IMR-90 (cell line): ENCODE data around the gene CXCL13. TPM values are rescaled to one million over a fixed set of nuclear protein-coding genes. Genes with fewer than 3 reads are reported as not detected.

Experiments
- ATAC-seq: fragments of 200-7000 bp; cut with Tn5 transposase; 2 replicates; pipeline ENCODE4 v1.9.1; 2020; ENCODE audit warnings: low read depth, mild to moderate bottlenecking, moderate library complexity
- BruUV-seq: library from RNA; stranded (reverse); fragments of 400-500 nt; replicated peaks from 2 replicates; lab custom pipeline; 2021; lab: Mats Ljungman, UMichigan
- CTCF ChIA-PET: fragments of 300-600 bp; formaldehyde crosslinking; extraction: SDS; loops from one replicate; lab custom pipeline; 2021; ENCODE audit warnings: antibody characterized with exemption; lab: Yijun Ruan, JAX
- POLR2A ChIA-PET: fragments of 300-600 bp; sonication (Branson Sonifier 250); formaldehyde crosslinking; loops from one replicate; lab custom pipeline; 2022; ENCODE audit warnings: antibody characterized with exemption; ENCODE audit not compliant: unreplicated experiment; lab: Charles Lee
- DNase-seq: peaks from one replicate; pipeline ENCODE4 v3.0.0; 2013
- H2AFZ ChIP-seq: replicated peaks from 2 replicates; pipeline ENCODE3; 2013; ENCODE audit warnings: low read length, mild to moderate bottlenecking; ENCODE audit not compliant: poor library complexity
- H2AK5ac ChIP-seq: 2 replicates; pipeline ENCODE4 v1.6.1; 2013; ENCODE audit warnings: low read depth, low read length, inconsistent platforms
- H2AK9ac ChIP-seq: replicated peaks from 2 replicates; pipeline ENCODE3; 2013; ENCODE audit warnings: mild to moderate bottlenecking, low read depth, low read length, moderate library complexity; ENCODE audit not compliant: poor library complexity
- H2BK120ac ChIP-seq: 2 replicates; pipeline ENCODE4 v1.6.1; 2013; ENCODE audit warnings: low read depth, low read length, inconsistent platforms
- H2BK15ac ChIP-seq: 3 replicates; pipeline ENCODE4 v1.6.1; 2013; ENCODE audit warnings: low read depth, low read length, inconsistent platforms
- H2BK20ac ChIP-seq: 2 replicates; pipeline ENCODE4 v1.6.1; 2013; ENCODE audit warnings: low read depth, mild to moderate bottlenecking, inconsistent platforms, low read length, moderate library complexity
- H2BK5ac ChIP-seq: 2 replicates; pipeline ENCODE4 v1.6.1; 2013; ENCODE audit warnings: mild to moderate bottlenecking, low read depth, low read length, inconsistent platforms; ENCODE audit not compliant: poor library complexity, severe bottlenecking
- H3K14ac ChIP-seq: replicated peaks from 2 replicates; pipeline ENCODE4 v1.6.1; 2013; ENCODE audit warnings: low read depth, low read length, inconsistent platforms
- H3K18ac ChIP-seq: 2 replicates; pipeline ENCODE4 v1.6.1; 2013; ENCODE audit warnings: low read depth, low read length, control low read depth
- H3K23ac ChIP-seq: 2 replicates; pipeline ENCODE4 v1.6.1; 2013; ENCODE audit warnings: low read depth, low read length, inconsistent platforms
- H3K27ac ChIP-seq: 2 replicates; pipeline ENCODE4 v1.5.1; 2013; ENCODE audit warnings: mild to moderate bottlenecking, control low read depth, low read length; ENCODE audit not compliant: insufficient read depth
- H3K27me3 ChIP-seq: 2 replicates; pipeline ENCODE4 v1.6.1; 2013; ENCODE audit warnings: low read length; ENCODE audit not compliant: control insufficient read depth, insufficient read depth
- H3K36me3 ChIP-seq: 2 replicates; pipeline ENCODE4 v1.6.1; 2013; ENCODE audit warnings: low read length, mixed read lengths; ENCODE audit not compliant: control insufficient read depth, insufficient read depth
- H3K4ac ChIP-seq: 2 replicates; pipeline ENCODE4 v1.6.1; 2013; ENCODE audit warnings: low read depth, low read length, inconsistent platforms
- H3K4me1 ChIP-seq: 2 replicates; pipeline ENCODE4 v1.6.1; 2013; ENCODE audit warnings: low read length, mixed read lengths; ENCODE audit not compliant: control insufficient read depth, insufficient read depth
- H3K4me2 ChIP-seq: 2 replicates; pipeline ENCODE4 v1.6.1; 2013; ENCODE audit warnings: low read depth, mild to moderate bottlenecking, control low read depth, low read length, moderate library complexity
- H3K4me3 ChIP-seq: 2 replicates; pipeline ENCODE4 v1.5.1; 2013; ENCODE audit warnings: low read depth, mild to moderate bottlenecking, control low read depth, low read length, moderate library complexity; ENCODE audit not compliant: insufficient read depth
- H3K56ac ChIP-seq: 2 replicates; pipeline ENCODE4 v1.6.1; 2013; ENCODE audit warnings: low read length, inconsistent platforms; ENCODE audit not compliant: insufficient read depth; ENCODE audit errors: extremely low read depth
- H3K79me1 ChIP-seq, 2 experiments: 2 replicates each; pipeline ENCODE4 v1.6.1; 2013; ENCODE audit warnings: low read length in 2 of 2, inconsistent platforms in 1 of 2, low read depth in 1 of 2
- H3K9ac ChIP-seq: 2 replicates; pipeline ENCODE4 v1.6.1; 2013; ENCODE audit warnings: low read depth, low read length, control low read depth
- H3K9me1 ChIP-seq: 2 replicates; pipeline ENCODE4 v1.6.1; 2013; ENCODE audit warnings: low read length, inconsistent platforms; ENCODE audit not compliant: insufficient read depth
- H3K9me3 ChIP-seq: 2 replicates; pipeline ENCODE4 v1.6.1; 2013; ENCODE audit warnings: low read length; ENCODE audit not compliant: control insufficient read depth, insufficient read depth
- H4K20me1 ChIP-seq: 2 replicates; pipeline ENCODE4 v1.6.1; 2013; ENCODE audit warnings: low read length, inconsistent platforms; ENCODE audit not compliant: insufficient read depth
- H4K5ac ChIP-seq: 2 replicates; pipeline ENCODE4 v1.6.1; 2013; ENCODE audit warnings: mild to moderate bottlenecking, low read depth, low read length, control low read depth
- H4K8ac ChIP-seq, 2 experiments: 2 replicates each; pipeline ENCODE4 v1.6.1; 2013; ENCODE audit warnings: low read depth in 2 of 2, low read length in 2 of 2, control low read depth in 1 of 2, inconsistent platforms in 1 of 2
- H4K91ac ChIP-seq: 2 replicates; pipeline ENCODE4 v1.6.1; 2013; ENCODE audit warnings: low read depth, low read length, inconsistent platforms; ENCODE audit not compliant: insufficient read depth
- FOS ChIP-seq: fragments of 150-350 bp; IDR thresholded peaks from 2 replicates; pipeline ENCODE4 v1.6.1; 2016; ENCODE audit warnings: low read depth, low read length
- MXI1 ChIP-seq: IDR thresholded peaks from 2 replicates; pipeline ENCODE4 v1.6.1; 2012; ENCODE audit warnings: low read depth, mild to moderate bottlenecking, low read length, moderate library complexity, borderline replicate concordance
- NFE2L2 ChIP-seq: fragments of 150-350 bp; IDR thresholded peaks from 2 replicates; pipeline ENCODE4 v1.6.1; 2016; ENCODE audit warnings: low read depth, mild to moderate bottlenecking, low read length
- SMC3 ChIP-seq: fragments of 150-350 bp; IDR thresholded peaks from 2 replicates; pipeline ENCODE4 v1.6.1; 2016; ENCODE audit warnings: low read depth, mild to moderate bottlenecking, antibody characterized with exemption, low read length, moderate library complexity
- WGBS, 2 experiments: methylation state at CpG; one replicate each; pipeline versions ENCODE4 v1.1.5 to v1.1.7; 2013; ENCODE audit warnings: missing lambda C conversion rate in 2 of 2; ENCODE audit not compliant: insufficient read length in 1 of 2; ENCODE audit errors: extremely low coverage in 2 of 2; 5-methylcytosine and 5-hydroxymethylcytosine counted together
- dilution Hi-C: fragments of 300-500 bp; cut with HindIII; formaldehyde crosslinking; loops from one replicate; pipeline ENCODE4 v1.14.3; 2018; ENCODE audit warnings: low sequenced_read_pairs; ENCODE audit not compliant: unreplicated experiment
- in situ Hi-C: fragments of 300-500 bp; cut with MboI; formaldehyde crosslinking; loops from 3 replicates; pipeline ENCODE4 v1.14.3; 2019; ENCODE audit warnings: low sequenced_read_pairs, inconsistent platforms, mixed read lengths
- intact Hi-C: fragments of 100-400 bp; cut with micrococcal nuclease; formaldehyde crosslinking; loops from 2 replicates; pipeline ENCODE4 v1.10.0; 2022
- polyA plus RNA-seq, 3 experiments: library from polyadenylated mRNA; depleted of rRNA; stranded (reverse); fragments of >200 nt; gene quantifications; 2 replicates each; pipeline ENCODE4 v1.2.3, GENCODE V29; 2012; ENCODE audit warnings: low replicate concordance in 1 of 3
- total RNA-seq: library from RNA; depleted of rRNA; stranded (reverse); fragments of >200 nt; gene quantifications from 2 replicates; pipeline ENCODE4 v1.2.3, GENCODE V29; 2012

CXCL13 gene
- total and polyA plus RNA-seq, 2 of the 4 experiments (the other 2 are of a cell fraction) = not detected

DNA sequence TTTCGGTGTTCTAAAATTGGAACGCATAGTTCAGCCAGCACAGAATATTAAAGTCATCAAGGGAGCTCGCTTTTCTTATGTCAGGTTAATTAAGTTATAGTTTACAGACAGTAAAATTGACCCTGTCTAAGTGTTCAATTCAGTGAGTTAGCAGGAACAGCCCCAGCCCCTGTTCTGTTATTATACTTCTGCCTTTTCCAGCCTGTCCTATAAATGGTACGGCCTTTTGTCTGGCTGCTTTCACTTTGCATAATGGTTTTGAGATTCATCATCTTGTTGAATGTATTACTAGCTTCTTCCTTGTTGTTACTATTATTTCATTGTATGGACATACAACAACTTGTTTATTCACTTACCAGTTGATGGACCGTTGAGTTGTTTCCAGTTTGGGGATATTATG is 9.5 kb downstream of the CXCL13 start:
- H3K9me3 ChIP-seq = no peaks in the 10 kb centered on the region
- H4K91ac ChIP-seq = no peak overlapping the region
- no peak overlapping the region for H2BK5ac ChIP-seq
- H2AK5ac ChIP-seq = no peak overlapping the region
- no peak overlapping the region for H2BK15ac ChIP-seq
- H4K20me1 ChIP-seq = no peaks in the 10 kb centered on the region
- ATAC-seq = no peak
- no peak overlapping the region for H4K5ac ChIP-seq
- no peak overlapping the region for H2BK20ac ChIP-seq
- H3K14ac ChIP-seq = no peak overlapping the region
- no peak overlapping the region for H3K4me2 ChIP-seq
- H3K23ac ChIP-seq = no peak overlapping the region
- no peaks in the 10 kb centered on the region for H3K79me1 ChIP-seq
- H3K36me3 ChIP-seq = no peaks in the 10 kb centered on the region
- H3K9me1 ChIP-seq = no peaks in the 10 kb centered on the region
- no peak overlapping the region for H3K4ac ChIP-seq
- intact Hi-C loops = loop anchor here (5.0 to 10.0 kb wide), 2 partner anchors 207 to 370 kb away; no protein-coding TSS in a partner anchor
- ChIA-PET POLR2A (no interaction called here), CTCF (interaction anchor here (0.7 kb wide), 2 partner anchors 22 to 29 kb away, joined by 3 to 4 read pairs; no protein-coding TSS in a partner anchor)
- dilution Hi-C loops = no loop called here
- no peak overlapping the region for H3K56ac ChIP-seq
- no peak overlapping the region for H2AK9ac ChIP-seq
- no peak overlapping the region for H4K8ac ChIP-seq
- no peaks in the 10 kb centered on the region for H3K4me1 ChIP-seq
- H2BK120ac ChIP-seq = no peak overlapping the region
- H3K27ac ChIP-seq = no peak overlapping the region
- WGBS, 2 experiments = no CpG with 5 or more reads among the region's 5 CpGs
- peaks cover 7% of the 10 kb centered on the region for H3K27me3 ChIP-seq
- H3K18ac ChIP-seq = no peak overlapping the region
- no peak overlapping the region for H2AFZ ChIP-seq
- no peak for DNase-seq
- no TSS peak for BruUV-seq
- no peak overlapping the region for H3K9ac ChIP-seq
- no peak overlapping the region for H3K4me3 ChIP-seq
- TF ChIP-seq MXI1 (no peak), FOS (no peak), SMC3 (no peak), NFE2L2 (no peak)
- in situ Hi-C loops = no loop called here
